Stimulated activated CD4-positive, alpha-beta T cell treated with anti-CD3 and anti-CD28 coated beads, TNF-alpha, amount 100 ng/mL, for 4 hours (primary cell): Measurements from ENCODE around the gene PCDHB7.
A peak's percentile ranks its signal among the peaks of the same experiment; 100 is the strongest.
"Not testable (repeated sequence)": the region's sequence is repeated elsewhere in the genome, so short reads cannot be mapped to it uniquely, and the experiment has no call there.

Source experiments
- DNase-seq, 3 experiments: peaks; one replicate each; pipeline ENCODE4 v3.0.0-alpha.2; 2020; ENCODE audit warnings: low read depth in 3 of 3

PCDHB7 gene

DNA sequence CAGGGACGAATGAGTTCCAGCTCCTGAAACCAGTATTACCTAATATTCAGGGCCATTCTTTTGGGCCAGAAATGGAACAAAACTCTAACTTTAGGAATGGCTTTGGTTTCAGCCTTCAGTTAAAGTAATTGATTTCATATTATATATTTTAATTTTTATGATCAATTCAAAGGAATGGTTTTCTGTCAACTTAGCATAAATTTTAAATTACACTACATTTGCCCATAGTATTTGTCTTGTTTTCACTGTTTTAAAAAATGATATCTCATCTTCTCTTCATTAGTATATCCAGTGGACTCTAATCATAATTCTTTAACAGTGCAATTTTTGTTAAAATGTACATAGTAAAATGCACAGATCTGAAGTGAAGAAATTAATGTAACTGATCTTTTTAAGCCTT is 7.9 kb downstream of the PCDHB7 start:
- no peak for DNase-seq

DNA sequence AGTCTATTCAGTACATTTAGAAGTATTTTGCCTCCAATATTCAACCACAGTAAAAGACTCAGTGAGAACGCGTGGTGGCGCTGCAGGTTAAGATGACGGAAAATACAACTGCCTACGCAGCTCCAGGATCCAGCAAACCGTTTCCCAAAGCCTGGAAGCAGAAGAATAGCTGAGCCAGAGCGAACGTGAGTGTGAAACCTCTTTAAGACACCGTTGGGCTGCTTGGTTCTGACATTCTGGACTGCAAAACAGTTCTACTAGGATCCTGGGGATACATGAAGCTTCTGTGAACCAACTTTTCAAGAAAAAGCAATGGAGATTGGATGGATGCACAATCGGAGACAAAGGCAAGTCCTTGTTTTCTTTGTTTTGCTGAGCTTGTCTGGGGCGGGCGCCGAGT is 9.8 kb downstream of the PCDHB7 start, which contains the start of gene PCDHB16:
Gene PCDHB16, plus strand, starts transcription at position 140 of the 400 bp plus-strand sequence. Its CDS starts 173 bp downstream, at position 313.
- DNase-seq: no peak

DNA sequence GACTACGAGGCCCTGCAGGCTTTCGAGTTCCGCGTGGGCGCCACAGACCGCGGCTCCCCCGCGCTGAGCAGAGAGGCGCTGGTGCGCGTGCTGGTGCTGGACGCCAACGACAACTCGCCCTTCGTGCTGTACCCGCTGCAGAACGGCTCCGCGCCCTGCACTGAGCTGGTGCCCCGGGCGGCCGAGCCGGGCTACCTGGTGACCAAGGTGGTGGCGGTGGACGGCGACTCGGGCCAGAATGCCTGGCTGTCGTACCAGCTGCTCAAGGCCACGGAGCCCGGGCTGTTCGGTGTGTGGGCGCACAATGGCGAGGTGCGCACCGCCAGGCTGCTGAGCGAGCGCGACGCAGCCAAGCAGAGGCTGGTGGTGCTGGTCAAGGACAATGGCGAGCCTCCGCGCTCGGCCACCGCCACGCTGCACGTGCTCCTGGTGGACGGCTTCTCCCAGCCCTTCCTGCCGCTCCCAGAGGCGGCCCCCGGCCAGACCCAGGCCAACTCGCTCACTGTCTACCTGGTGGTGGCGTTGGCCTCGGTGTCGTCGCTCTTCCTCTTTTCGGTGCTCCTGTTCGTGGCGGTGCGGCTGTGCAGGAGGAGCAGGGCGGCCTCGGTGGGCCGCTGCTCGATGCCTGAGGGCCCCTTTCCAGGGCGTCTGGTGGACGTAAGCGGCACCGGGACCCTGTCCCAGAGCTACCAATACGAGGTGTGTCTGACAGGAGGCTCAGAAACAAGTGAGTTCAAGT is 11.8 kb downstream of the PCDHB7 start:
- not testable (repeated sequence) for DNase-seq

DNA sequence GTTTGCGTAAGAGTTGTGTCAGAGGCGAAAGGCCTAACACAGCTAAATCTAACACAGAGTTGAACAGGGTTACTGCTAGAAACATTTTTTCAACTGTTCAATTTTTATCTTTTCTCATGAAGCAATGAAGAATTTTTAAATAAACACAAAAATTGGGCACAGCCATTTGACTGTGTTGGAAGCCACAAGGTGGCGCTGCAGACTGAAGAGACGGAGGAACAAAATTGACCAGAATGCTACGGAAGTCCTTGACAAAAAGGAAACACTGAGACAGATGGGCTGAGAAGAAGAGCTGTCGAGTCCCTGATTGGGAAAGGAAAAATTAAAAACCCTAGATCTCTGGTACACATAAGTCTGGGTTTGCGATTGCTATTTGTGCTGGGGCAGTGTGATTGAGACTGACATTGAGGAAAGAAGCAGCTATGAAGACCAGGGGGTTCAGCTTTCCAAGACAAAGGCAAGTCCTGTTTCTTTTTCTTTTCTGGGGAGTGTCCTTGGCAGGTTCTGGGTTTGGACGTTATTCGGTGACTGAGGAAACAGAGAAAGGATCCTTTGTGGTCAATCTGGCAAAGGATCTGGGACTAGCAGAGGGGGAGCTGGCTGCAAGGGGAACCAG is 14.6 kb downstream of the PCDHB7 start, which contains the start of gene PCDHB9:
Gene PCDHB9, plus strand, starts transcription at position 265 of the 616 bp plus-strand sequence. Its CDS starts 158 bp downstream, at position 423.
- DNase-seq: peak in 1 of 3 experiments; percentile 2

DNA sequence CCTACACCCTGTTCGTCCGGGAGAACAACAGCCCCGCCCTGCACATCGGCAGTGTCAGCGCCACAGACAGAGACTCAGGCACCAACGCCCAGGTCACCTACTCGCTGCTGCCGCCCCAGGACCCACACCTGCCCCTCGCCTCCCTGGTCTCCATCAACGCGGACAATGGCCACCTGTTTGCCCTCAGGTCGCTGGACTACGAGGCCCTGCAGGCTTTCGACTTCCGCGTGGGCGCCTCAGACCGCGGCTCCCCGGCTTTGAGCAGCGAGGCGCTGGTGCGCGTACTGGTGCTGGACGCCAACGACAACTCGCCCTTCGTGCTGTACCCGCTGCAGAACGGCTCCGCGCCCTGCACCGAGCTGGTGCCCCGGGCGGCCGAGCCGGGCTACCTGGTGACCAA is 16.2 kb downstream of the PCDHB7 start:
- not testable (repeated sequence) for DNase-seq

DNA sequence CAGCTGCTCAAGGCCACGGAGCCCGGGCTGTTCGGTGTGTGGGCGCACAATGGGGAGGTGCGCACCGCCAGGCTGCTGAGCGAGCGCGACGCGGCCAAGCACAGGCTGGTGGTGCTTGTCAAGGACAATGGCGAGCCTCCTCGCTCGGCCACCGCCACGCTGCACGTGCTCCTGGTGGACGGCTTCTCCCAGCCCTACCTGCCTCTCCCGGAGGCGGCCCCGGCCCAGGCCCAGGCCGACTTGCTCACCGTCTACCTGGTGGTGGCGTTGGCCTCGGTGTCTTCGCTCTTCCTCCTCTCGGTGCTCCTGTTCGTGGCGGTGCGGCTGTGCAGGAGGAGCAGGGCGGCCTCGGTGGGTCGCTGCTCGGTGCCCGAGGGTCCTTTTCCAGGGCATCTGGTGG is 16.7 kb downstream of the PCDHB7 start:
- DNase-seq: not testable (repeated sequence)

DNA sequence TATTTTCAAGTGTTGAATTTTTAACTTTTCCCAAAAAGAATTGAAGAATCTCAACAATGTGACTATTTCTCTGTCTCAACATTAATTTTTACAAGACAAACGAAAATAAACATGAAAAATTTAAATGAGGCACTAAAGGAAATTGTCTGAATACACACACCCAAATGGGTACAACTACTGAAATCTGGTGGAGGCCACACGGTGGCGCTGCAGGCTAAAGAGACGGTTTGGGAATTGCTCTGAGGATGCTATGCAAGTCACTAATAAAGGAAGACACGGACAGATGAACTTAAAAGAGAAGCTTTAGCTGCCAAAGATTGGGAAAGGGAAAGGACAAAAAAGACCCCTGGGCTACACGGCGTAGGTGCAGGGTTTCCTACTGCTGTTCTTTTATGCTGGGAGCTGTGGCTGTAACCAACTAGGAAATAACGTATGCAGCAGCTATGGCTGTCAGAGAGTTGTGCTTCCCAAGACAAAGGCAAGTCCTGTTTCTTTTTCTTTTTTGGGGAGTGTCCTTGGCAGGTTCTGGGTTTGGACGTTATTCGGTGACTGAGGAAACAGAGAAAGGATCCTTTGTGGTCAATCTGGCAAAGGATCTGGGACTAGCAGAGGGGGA is 19.8 kb downstream of the PCDHB7 start, which contains the start of gene PCDHB10:
Gene PCDHB10, plus strand, starts transcription at position 244 of the 616 bp plus-strand sequence. Its CDS starts 200 bp downstream, at position 444.
- DNase-seq: no peak

DNA sequence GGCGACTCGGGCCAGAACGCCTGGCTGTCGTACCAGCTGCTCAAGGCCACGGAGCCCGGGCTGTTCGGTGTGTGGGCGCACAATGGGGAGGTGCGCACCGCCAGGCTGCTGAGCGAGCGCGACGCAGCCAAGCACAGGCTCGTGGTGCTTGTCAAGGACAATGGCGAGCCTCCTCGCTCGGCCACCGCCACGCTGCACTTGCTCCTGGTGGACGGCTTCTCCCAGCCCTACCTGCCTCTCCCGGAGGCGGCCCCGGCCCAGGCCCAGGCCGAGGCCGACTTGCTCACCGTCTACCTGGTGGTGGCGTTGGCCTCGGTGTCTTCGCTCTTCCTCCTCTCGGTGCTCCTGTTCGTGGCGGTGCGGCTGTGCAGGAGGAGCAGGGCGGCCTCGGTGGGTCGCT is 21.9 kb downstream of the PCDHB7 start:
- not testable (repeated sequence) for DNase-seq

DNA sequence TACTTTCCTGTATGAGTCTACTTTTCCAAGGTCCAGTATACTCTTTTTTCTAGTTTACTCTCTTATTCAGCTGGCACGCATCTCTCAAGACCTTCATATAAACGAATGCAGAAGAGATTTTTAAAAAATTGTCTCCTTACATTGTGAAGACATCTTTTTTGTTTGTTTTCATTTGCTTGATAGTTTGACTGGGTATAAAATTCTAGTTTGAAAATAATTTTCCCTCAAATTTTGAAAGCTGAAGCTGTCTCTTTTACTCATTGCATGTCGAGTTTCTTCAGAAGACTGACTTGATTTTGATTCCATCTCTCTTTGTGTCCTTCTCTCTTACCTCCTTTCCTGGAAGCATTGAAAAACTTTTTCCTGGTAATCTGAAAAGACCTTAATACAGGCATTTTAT is 23.9 kb downstream of the PCDHB7 start:
- DNase-seq: no peak

DNA sequence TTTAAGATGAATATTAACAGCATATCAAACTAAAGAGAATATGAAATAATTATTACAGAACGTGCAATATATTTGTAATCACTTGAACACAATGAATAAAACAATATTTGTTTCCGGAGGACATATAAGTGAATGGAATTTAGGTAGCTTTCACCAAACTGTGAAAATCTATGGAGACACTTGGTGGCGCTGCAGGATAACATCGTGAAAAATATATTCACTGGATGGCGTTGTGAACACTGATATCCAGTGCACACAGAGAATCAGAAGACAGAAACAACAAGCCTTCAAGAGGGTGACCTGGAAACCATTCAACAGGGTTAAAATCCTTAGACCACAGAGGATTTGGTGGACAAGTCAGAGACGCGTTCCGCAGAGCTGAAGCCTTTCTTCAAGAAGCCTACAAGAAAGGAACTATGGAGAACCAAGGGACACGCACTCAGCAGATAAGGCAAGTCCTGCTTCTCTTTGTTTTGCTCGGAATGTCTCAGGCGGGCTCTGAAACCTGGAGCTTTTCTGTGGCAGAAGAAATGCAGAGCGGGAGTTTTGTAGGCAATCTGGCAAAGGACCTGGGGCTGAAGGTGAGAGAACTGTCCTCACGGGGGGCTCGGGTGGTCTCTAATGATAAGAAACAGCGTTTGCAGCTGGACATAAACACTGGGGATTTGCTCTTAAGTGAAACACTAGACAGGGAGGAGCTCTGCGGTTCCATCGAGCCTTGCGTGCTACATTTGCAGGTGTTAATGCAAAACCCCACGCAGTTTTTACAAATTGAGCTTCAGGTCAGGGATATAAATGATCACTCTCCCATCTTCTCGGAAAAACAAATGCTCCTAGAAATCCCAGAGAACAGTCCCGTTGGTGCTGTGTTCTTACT is 27.2 kb downstream of the PCDHB7 start, which contains the start of gene PCDHB11:
Gene PCDHB11, plus strand, starts transcription at position 269 of the 877 bp plus-strand sequence. Its CDS starts 148 bp downstream, at position 417.
- no peak for DNase-seq

DNA sequence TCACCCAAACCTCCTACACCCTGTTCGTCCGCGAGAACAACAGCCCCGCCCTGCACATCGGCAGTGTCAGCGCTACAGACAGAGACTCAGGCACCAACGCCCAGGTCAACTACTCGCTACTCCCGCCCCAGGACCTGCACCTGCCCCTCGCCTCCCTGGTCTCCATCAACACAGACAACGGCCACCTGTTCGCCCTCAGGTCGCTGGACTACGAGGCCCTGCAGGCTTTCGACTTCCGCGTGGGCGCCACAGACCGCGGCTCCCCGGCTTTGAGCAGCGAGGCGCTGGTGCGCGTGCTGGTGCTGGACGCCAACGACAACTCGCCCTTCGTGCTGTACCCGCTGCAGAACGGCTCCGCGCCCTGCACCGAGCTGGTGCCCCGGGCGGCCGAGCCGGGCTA is 28.7 kb downstream of the PCDHB7 start:
- not testable (repeated sequence) for DNase-seq

DNA sequence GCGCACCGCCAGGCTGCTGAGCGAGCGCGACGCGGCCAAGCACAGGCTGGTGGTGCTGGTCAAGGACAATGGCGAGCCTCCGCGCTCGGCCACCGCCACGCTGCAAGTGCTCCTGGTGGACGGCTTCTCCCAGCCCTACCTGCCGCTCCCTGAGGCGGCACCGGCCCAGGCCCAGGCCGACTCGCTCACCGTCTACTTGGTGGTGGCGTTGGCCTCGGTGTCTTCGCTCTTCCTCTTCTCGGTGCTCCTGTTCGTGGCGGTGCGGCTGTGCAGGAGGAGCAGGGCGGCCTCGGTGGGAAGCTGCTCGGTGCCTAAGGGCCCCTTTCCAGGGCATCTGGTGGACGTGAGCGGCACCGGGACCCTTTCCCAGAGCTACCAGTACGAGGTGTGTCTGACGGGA is 29.2 kb downstream of the PCDHB7 start:
- not testable (repeated sequence) for DNase-seq

DNA sequence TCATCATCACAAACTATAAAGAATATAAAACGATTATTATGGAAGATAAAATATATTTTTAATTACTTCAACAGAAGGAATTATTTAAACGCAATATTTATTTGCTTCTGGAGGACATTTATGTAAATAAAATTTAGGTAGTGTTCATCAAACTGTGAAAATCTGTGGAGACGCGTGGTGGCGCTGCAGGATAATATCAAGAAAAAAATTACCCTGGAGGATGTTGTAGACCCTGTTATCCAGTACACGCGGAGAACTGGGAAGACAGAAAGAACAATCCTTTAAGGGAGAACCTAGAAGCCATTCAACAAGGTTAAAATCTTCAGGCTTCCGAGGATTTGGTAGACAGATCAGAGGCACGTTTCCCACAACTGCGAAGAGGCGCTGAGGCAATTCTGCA is 36.0 kb downstream of the PCDHB7 start, which contains the start of gene PCDHB12:
Gene PCDHB12, plus strand, starts transcription at position 242 of the 400 bp plus-strand sequence. CDS start 189 bp downstream, outside the sequence.
- no peak for DNase-seq

DNA sequence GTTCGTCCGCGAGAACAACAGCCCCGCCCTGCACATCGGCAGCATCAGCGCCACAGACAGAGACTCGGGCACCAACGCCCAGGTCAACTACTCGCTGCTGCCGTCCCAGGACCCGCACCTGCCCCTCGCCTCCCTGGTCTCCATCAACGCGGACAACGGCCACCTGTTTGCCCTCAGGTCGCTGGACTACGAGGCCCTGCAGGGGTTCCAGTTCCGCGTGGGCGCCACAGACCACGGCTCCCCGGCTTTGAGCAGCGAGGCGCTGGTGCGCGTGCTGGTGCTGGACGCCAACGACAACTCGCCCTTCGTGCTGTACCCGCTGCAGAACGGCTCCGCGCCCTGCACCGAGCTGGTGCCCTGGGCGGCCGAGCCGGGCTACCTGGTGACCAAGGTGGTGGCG is 37.8 kb downstream of the PCDHB7 start:
- not testable (repeated sequence) for DNase-seq

DNA sequence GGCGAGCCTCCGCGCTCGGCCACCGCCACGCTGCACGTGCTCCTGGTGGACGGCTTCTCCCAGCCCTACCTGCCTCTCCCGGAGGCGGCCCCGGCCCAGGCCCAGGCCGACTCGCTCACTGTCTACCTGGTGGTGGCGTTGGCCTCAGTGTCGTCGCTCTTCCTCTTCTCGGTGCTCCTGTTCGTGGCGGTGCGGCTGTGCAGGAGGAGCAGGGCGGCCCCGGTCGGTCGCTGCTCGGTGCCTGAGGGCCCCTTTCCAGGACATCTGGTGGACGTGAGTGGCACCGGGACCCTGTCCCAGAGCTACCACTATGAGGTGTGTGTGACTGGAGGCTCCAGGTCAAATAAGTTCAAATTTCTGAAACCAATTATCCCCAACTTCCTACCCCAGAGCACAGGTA is 38.4 kb downstream of the PCDHB7 start:
- DNase-seq: not testable (repeated sequence)

DNA sequence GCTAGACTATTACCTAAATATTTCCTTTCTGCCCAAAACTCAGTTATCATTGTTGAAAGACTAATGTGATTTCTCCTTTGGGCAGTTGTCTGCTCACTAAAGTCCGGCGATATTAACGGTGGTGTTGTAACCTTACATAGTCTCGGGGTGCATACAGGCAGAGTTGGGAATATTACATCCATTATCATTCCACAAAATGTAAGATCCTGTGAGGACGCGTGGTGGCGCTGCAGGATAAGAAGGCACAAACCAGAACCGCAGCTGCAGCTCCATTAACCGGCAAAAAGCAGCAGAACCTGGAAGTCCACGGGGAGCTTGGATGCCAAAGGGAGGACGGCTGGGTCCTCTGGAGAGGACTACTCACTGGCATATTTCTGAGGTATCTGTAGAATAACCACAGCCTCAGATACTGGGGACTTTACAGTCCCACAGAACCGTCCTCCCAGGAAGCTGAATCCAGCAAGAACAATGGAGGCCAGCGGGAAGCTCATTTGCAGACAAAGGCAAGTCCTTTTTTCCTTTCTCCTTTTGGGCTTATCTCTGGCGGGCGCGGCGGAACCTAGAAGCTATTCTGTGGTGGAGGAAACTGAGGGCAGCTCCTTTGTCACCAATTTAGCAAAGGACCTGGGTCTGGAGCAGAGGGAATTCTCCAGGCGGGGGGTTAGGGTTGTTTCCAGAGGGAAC is 41.4 kb downstream of the PCDHB7 start, which contains the start of gene PCDHB13:
Gene PCDHB13, plus strand, starts transcription at position 264 of the 684 bp plus-strand sequence. Its CDS starts 205 bp downstream, at position 469.
- not testable (repeated sequence) for DNase-seq

DNA sequence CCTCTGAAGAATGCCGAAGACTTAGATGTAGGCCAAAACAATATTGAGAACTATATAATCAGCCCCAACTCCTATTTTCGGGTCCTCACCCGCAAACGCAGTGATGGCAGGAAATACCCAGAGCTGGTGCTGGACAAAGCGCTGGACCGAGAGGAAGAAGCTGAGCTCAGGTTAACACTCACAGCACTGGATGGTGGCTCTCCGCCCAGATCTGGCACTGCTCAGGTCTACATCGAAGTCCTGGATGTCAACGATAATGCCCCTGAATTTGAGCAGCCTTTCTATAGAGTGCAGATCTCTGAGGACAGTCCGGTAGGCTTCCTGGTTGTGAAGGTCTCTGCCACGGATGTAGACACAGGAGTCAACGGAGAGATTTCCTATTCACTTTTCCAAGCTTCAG is 42.1 kb downstream of the PCDHB7 start:
- not testable (repeated sequence) for DNase-seq

DNA sequence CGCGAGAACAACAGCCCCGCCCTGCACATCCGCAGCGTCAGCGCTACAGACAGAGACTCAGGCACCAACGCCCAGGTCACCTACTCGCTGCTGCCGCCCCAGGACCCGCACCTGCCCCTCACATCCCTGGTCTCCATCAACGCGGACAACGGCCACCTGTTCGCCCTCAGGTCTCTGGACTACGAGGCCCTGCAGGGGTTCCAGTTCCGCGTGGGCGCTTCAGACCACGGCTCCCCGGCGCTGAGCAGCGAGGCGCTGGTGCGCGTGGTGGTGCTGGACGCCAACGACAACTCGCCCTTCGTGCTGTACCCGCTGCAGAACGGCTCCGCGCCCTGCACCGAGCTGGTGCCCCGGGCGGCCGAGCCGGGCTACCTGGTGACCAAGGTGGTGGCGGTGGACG is 43.1 kb downstream of the PCDHB7 start:
- not testable (repeated sequence) for DNase-seq

DNA sequence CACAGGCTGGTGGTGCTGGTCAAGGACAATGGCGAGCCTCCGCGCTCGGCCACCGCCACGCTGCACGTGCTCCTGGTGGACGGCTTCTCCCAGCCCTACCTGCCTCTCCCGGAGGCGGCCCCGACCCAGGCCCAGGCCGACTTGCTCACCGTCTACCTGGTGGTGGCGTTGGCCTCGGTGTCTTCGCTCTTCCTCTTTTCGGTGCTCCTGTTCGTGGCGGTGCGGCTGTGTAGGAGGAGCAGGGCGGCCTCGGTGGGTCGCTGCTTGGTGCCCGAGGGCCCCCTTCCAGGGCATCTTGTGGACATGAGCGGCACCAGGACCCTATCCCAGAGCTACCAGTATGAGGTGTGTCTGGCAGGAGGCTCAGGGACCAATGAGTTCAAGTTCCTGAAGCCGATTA is 43.6 kb downstream of the PCDHB7 start:
- not testable (repeated sequence) for DNase-seq

DNA sequence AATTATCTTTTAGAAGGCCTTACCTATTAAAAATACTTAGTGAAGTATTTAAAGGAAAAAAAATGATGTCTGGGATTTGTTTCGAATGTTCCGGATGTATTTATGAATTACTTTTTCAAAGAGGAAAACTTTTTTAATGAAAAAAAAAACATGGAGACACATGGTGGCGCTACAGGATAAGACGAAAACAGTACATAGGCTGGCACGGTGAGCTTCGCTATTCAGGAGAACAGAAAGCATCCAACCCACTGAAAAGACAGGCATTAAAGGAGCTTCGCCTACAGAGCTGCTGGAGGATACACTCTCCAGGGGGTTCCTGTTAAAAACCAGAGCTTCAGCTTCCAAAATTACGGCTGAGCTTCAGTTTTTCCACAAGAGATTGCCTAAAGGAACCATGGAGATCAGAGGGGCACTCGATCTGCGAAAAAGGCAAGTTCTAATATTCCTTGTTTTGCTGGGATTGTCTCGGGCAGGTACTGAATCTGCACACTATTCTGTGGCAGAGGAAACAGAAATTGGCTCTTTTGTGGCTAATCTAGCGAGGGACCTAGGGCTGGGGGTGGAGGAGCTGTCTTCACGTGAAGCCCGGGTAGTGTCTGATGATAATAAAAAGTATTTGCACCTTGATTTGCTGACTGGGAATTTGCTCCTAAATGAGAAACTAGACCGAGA is 50.8 kb downstream of the PCDHB7 start, which contains the start of gene PCDHB14:
Gene PCDHB14, plus strand, starts transcription at position 232 of the 672 bp plus-strand sequence. Its CDS starts 163 bp downstream, at position 395.
- no peak for DNase-seq
